ENCODE results near the gene ICOSLG. TPM values are rescaled to one million over a fixed set of nuclear protein-coding genes. Genes with fewer than 3 reads are reported as not detected.
"Not testable (repeated sequence)": the region's sequence is repeated elsewhere in the genome, so short reads cannot be mapped to it uniquely, and the experiment has no call there.

The ICOSLG gene
- polyA plus RNA-seq, 1 experiment: not detected

DNA sequence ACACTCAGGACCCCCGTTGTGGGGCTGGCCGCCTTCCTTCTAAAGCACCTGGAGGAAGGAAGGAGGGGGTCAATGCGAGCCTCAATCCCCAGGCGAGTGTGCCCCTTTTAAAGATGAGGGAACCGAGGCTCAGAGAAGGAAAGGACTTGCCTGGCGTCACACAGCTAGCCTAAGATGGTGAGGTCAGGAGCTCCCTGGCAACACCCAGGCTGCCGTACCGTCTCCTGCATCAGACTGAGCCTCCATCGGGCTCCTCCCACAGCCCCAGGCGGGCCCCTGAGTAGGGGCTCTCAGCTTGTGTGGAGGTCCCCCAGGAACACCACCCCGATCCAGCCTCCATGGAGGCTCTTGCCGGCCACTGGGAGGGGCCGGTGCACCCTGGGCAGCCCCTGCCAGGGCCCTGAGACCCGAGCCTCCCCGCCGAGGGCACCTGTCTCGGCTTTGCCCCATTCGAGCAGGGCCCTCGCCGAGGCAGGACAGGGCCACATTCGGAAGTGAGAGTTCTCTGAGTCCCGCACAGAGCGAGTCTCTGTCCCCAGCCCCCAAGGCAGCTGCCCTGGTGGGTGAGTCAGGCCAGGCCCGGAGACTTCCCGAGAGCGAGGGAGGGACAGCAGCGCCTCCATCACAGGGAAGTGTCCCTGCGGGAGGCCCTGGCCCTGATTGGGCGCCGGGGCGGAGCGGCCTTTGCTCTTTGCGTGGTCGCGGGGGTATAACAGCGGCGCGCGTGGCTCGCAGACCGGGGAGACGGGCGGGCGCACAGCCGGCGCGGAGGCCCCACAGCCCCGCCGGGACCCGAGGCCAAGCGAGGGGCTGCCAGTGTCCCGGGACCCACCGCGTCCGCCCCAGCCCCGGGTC lies 44.6 kb upstream of the ICOSLG start, which contains the start of gene AIRE:
Gene AIRE, plus strand, starts transcription at position 739 of the 855 bp plus-strand sequence. CDS start 131 bp downstream, outside the sequence.
- Histone ChIP-seq H3K27ac (ENCODE audit: low read depth, low read length) (no peak within 1 kb of the TSS), H3K27me3 (ENCODE audit: control insufficient read depth, insufficient read depth, low read length) (peaks cover 28% of the 10 kb centered on the region), H3K9me3 (ENCODE audit: control insufficient read depth, insufficient read depth, low read length) (no peaks in the 10 kb centered on the region; the same call in 1 of the 2 replicates), H3K4me3 (ENCODE audit: low read depth, low read length) (no peak within 1 kb of the TSS)
- TF ChIP-seq, protein P1, sequence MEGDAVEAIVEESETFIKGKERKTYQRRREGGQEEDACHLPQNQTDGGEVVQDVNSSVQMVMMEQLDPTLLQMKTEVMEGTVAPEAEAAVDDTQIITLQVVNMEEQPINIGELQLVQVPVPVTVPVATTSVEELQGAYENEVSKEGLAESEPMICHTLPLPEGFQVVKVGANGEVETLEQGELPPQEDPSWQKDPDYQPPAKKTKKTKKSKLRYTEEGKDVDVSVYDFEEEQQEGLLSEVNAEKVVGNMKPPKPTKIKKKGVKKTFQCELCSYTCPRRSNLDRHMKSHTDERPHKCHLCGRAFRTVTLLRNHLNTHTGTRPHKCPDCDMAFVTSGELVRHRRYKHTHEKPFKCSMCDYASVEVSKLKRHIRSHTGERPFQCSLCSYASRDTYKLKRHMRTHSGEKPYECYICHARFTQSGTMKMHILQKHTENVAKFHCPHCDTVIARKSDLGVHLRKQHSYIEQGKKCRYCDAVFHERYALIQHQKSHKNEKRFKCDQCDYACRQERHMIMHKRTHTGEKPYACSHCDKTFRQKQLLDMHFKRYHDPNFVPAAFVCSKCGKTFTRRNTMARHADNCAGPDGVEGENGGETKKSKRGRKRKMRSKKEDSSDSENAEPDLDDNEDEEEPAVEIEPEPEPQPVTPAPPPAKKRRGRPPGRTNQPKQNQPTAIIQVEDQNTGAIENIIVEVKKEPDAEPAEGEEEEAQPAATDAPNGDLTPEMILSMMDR (IDR thresholded peaks at IDR 0.05; ENCODE audit: low read depth, low read length): no peak
- DNase-seq (ENCODE audit: low read depth, low spot score): no peak
- ChIA-PET CTCF (no interaction called here), POLR2A (no interaction called here)

DNA sequence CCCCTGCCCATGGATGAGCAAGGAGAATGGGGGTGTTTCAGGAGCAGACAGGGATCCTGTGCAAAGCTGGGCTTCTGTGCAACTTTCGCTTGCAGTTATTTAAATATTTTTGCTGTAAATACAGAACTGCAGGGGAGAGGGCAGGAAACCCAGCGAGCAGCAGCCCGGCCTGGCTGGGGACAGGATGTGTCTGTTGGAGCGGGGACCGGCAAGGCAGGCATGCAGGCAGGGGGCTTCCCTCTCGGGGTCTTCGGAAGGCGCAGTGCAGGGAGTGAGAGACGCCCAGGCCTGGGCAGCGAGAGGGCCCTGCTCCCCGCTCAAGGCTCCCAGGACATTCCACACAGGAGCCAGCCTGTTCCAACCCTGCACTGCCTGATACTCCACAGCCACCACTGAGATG lies 43.2 kb upstream of the ICOSLG start:
- POLR2A ChIA-PET: no interaction called here
- no peak overlapping the region for H3K4me3 ChIP-seq (ENCODE audit: low read depth, low read length)

DNA sequence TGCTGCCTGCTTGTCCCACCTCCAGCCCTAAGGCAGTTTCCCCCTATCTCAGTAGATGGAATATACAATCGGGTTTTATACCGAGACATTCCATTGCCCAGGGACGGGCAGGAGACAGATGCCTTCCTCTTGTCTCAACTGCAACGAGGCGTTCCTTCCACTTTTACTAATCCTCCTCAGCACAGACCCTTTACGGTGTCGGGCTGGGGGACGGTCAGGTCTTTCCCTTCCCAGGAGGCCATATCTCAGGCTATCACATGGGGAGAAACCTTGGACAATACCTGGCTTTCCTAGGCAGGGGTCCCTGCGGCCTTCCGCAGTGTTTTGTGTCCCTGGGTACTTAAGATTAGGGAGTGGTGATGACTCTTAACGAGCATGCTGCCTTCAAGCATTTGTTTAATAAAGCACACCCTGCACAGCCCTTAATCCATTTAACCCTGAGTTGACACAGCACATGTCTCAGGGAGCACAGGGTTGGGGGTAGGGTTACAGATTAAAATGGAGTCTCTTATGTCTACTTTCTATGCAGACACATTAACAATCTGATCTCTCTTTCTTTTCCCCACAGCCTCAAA lies 42.6 kb upstream of the ICOSLG start:
- CTCF ChIA-PET; POLR2A ChIA-PET; H3K9me3 ChIP-seq (ENCODE audit: control insufficient read depth, insufficient read depth, low read length); DNase-seq (ENCODE audit: low read depth, low spot score); H3K27ac ChIP-seq (ENCODE audit: low read depth, low read length); H3K4me3 ChIP-seq (ENCODE audit: low read depth, low read length): not testable (repeated sequence)
- peaks cover 21% of the 10 kb centered on the region for H3K27me3 ChIP-seq (ENCODE audit: control insufficient read depth, insufficient read depth, low read length)

More for the DNA sequence above, 43.2 kb upstream of the ICOSLG start:
- Histone ChIP-seq H3K27me3 (ENCODE audit: control insufficient read depth, insufficient read depth, low read length) (peaks cover 27% of the 10 kb centered on the region), H3K9me3 (ENCODE audit: control insufficient read depth, insufficient read depth, low read length) (no peaks in the 10 kb centered on the region; the same call in 1 of the 2 replicates), H3K27ac (ENCODE audit: low read depth, low read length) (no peak overlapping the region)
- CTCF ChIA-PET: no interaction called here
- TF ChIP-seq, protein P1 (IDR thresholded peaks at IDR 0.05; ENCODE audit: low read depth, low read length): no peak
- DNase-seq (ENCODE audit: low read depth, low spot score): no peak

DNA sequence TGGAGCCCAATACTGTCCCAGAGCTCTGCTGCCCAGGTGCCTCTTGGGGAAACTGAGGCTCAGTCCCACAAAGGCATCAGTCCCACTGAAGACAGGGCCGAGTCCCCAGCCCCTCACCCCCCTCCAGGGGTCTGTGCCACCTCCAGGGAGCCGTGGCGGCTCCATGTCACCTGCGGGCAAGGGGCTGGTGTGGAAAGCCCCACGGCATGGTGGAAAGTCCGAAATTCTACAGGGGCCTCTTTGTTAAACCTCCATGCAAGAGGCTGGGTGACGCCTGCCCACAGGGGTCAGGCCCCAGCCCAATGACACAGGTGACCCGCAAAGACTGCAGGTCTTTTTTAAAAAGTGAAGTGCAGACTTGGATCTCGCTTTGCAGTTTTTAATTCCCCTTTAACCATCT lies 41.6 kb upstream of the ICOSLG start:
- Histone ChIP-seq H3K9me3 (ENCODE audit: control insufficient read depth, insufficient read depth, low read length) (no peaks in the 10 kb centered on the region; the same call in 1 of the 2 replicates), H3K27ac (ENCODE audit: low read depth, low read length) (no peak overlapping the region), H3K4me3 (ENCODE audit: low read depth, low read length) (no peak overlapping the region), H3K27me3 (ENCODE audit: control insufficient read depth, insufficient read depth, low read length) (peaks cover 17% of the 10 kb centered on the region)
- ChIA-PET CTCF (no interaction called here), POLR2A (no interaction called here)
- TF ChIP-seq, protein P1 (IDR thresholded peaks at IDR 0.05; ENCODE audit: low read depth, low read length): no peak
- no peak for DNase-seq (ENCODE audit: low read depth, low spot score)

DNA sequence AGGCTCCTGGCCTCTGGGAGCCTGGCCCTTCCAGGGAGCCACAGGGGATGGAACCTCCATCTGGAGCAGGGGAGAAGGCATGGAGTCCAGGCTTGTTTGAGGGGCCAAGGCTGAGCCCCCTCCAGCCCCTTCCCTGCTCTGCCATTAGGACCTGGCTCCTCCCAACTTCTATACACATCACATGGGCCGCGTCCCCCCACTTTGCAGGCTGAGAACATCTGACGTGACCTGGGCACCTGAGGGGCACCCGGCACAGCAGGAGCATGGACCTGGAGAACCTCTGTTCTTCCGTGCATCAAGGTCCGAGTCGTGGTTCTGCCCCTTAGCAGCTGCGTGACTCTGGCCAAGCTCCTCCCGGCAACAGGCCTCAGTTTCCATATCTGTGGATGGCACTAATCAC lies 41.1 kb upstream of the ICOSLG start:
- TF ChIP-seq, protein P1 (IDR thresholded peaks at IDR 0.05; ENCODE audit: low read depth, low read length): no peak
- H3K9me3 ChIP-seq (ENCODE audit: control insufficient read depth, insufficient read depth, low read length): no peaks in the 10 kb centered on the region; the same call in 1 of the 2 replicates
- H3K4me3 ChIP-seq (ENCODE audit: low read depth, low read length): no peak overlapping the region
- POLR2A ChIA-PET: no interaction called here
- CTCF ChIA-PET: no interaction called here
- DNase-seq (ENCODE audit: low read depth, low spot score): no peak
- H3K27me3 ChIP-seq (ENCODE audit: control insufficient read depth, insufficient read depth, low read length): peaks cover 17% of the 10 kb centered on the region
- no peak overlapping the region for H3K27ac ChIP-seq (ENCODE audit: low read depth, low read length)
